T-helper 2 cell treated with Interferon-gamma antibody and Interleukin-4, amounts not matched to agents 5 μg/mL and 100 μg/mL, for 36 hours (primary cell): Measurements from ENCODE around the gene SMARCD3.

ENCODE experiments used
- DNase-seq: peaks from one replicate; pipeline ENCODE4 v3.0.0; 2021; ENCODE audit warnings: low spot score
- H3K27ac Mint-ChIP-seq: one replicate; pipeline ENCODE4 v1.8.0; 2021; ENCODE audit warnings: mild to moderate bottlenecking, mixed read lengths
- H3K27me3 Mint-ChIP-seq: one replicate; pipeline ENCODE4 v1.8.0; 2021; ENCODE audit warnings: low read depth, mixed read lengths
- H3K36me3 Mint-ChIP-seq: one replicate; pipeline ENCODE4 v1.8.0; 2021; ENCODE audit warnings: low read depth, mixed read lengths
- H3K4me1 Mint-ChIP-seq: one replicate; pipeline ENCODE4 v1.8.0; 2021; ENCODE audit warnings: low read depth, mixed read lengths
- H3K4me3 Mint-ChIP-seq: one replicate; pipeline ENCODE4 v1.8.0; 2022; ENCODE audit warnings: mild to moderate bottlenecking, moderate library complexity, mixed read lengths
- H3K9me3 Mint-ChIP-seq: one replicate; pipeline ENCODE4 v1.8.0; 2021; ENCODE audit warnings: mixed read lengths

SMARCD3 gene

GRCh38 chr7:151276666-151277590 lies 28.4 kb upstream of the SMARCD3 start:
- H3K36me3 Mint-ChIP-seq, result no peaks in the 10 kb centered on the region
- peaks cover 11% of the 10 kb centered on the region for H3K4me1 Mint-ChIP-seq
- H3K27me3 Mint-ChIP-seq, result peaks cover 8% of the 10 kb centered on the region
- H3K9me3 Mint-ChIP-seq, result no peaks in the 10 kb centered on the region
- peak overlapping the region; percentile 74 for H3K4me3 Mint-ChIP-seq
- H3K27ac Mint-ChIP-seq, result no peak overlapping the region
- DNase-seq, result peak; percentile 68

DNA sequence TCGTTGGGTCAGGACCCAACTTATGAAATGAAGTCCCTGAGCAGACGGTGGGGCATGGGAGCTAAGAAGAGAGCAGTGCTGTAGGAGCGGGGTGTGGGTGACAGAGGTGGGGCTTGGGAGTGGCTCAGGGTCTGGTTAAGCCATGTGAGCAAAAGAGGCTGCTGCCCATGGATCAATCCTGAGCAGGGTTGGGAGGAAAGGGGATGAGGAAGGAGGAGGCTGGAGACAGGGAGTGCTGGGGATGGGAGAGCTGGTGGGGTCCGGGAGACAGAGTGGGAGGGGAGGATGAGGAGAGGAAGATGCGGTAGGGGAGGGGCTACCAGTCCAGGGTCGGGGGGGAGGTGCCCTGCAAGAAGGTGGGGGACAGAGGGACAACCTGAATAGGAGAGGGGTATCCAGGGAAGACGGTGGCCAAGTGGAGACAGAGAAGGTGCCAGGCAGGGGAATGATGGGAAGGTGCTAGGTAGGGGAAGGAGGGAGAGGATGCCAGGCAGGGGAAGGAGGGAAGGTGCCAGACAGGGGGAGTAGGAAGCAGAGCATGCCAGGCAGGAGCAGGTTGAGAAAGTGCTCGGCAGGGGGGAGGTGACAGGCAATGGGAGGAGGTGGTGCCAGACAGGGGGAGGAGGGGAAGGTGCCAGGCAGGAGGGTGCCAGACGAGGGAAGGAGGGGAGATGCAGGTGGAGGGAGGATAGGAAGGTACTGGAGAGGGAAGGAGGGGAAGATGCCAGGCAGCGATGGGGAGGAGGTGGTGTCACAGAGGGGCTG lies 27.5 kb upstream of the SMARCD3 start:
- Mint-ChIP-seq H3K27ac (peak overlapping the region; percentile 45), H3K27me3 (peaks cover 4% of the 10 kb centered on the region), H3K4me3 (peak overlapping the region; percentile 52), H3K9me3 (no peaks in the 10 kb centered on the region), H3K36me3 (no peaks in the 10 kb centered on the region), H3K4me1 (peaks cover 11% of the 10 kb centered on the region)
- DNase-seq, result no peak

DNA sequence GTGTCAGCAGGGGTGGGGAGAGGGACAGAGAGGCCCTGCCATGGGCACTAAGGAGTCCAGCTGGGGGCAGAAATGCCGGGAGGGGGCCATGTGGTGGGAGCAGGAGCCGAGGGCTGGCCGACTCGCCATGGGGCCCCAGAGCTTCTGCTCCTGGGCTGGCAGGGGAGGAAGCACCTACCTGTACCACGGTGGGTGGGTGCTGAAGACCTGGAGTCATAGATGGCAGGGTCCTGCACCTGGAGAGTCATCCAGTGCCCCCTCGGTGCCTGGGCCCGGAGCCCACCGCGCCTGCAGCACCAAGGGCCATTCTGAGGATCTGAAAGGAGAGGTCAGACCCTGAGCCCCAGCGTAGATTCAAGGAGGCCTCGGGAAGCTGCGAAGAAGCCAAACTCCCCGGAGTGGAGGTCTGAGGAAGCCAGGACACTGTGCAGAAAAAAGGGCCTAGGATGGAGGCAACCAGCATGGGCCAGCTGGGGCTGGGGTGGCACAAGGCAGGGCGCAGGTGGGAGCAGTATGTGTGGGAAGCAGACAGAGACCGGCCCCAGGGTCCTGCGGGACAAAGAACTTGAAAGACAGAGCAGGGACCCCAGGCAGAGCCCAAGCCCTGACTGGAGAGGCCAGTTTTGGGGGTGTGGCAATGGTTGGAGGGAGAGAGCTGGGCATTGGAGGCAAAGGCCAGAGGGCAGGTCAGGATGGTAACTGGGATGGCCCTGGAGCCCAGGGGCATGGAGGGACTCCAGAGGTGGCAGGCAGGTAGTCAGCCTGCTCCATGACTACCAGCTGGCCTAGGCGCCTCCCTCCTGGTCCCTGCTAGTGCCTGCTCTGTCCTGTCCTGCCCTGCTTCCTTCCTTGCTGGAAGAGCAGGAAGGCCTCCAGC lies 26.7 kb upstream of the SMARCD3 start:
- H3K4me3 Mint-ChIP-seq, result peak overlapping the region; percentile 56
- H3K4me1 Mint-ChIP-seq, result peaks cover 11% of the 10 kb centered on the region
- no peaks in the 10 kb centered on the region for H3K9me3 Mint-ChIP-seq
- H3K36me3 Mint-ChIP-seq, result no peaks in the 10 kb centered on the region
- no peak for DNase-seq
- H3K27ac Mint-ChIP-seq, result peak overlapping the region; percentile 29
- peaks cover 2% of the 10 kb centered on the region for H3K27me3 Mint-ChIP-seq

- no peaks in the 10 kb centered on the region for H3K36me3 Mint-ChIP-seq
- no peaks in the 10 kb centered on the region for H3K9me3 Mint-ChIP-seq
- peak overlapping the region; percentile 6 for H3K4me3 Mint-ChIP-seq
- DNase-seq, result no peak
- peaks cover 11% of the 10 kb centered on the region for H3K4me1 Mint-ChIP-seq
- H3K27me3 Mint-ChIP-seq, result peaks cover 2% of the 10 kb centered on the region
- H3K27ac Mint-ChIP-seq, result no peak overlapping the region
Measured at GRCh38 chr7:151274396-151274795, 25.9 kb upstream of the SMARCD3 start.

DNA sequence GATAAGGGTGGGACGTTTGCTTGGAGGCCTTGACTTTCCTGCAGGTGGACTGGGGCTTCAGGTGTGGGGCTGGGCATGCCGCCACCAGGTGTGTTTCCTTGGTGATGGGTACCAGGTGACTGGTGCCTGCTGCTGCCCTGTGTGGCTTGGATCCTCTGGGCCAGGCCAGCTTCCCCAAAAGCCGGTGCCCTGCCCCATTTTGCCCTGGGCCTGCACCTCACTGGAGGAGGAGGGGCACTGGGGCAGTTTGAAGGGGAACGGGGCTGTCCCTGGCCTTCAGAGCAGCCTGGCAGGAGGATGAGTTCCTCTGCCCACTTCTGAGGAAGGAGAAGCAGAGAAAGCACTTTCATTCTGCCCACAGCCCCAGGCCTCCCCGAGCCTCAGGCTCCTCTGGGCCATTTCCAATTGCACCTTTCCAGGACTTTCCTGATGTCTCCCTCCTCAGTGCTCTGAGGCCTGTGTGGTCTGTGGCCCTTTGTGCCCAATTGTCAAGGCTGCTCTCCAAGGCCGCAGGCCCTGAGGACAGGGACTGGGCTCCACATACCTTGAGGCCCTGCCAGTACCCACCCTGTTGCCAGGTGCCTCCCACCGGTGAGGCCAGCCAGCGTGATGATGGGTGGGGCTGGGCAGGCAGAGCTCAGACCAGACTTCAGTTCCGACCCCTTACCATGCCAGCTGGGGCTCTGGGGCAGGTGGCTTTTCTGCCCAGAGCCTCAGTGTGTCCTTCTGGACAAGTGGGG lies 25.3 kb upstream of the SMARCD3 start:
- DNase-seq, result no peak
- no peaks in the 10 kb centered on the region for H3K9me3 Mint-ChIP-seq
- peaks cover 2% of the 10 kb centered on the region for H3K27me3 Mint-ChIP-seq
- no peak overlapping the region for H3K4me3 Mint-ChIP-seq
- H3K4me1 Mint-ChIP-seq, result peaks cover 11% of the 10 kb centered on the region
- no peak overlapping the region for H3K27ac Mint-ChIP-seq
- no peaks in the 10 kb centered on the region for H3K36me3 Mint-ChIP-seq

GRCh38 chr7:151272877-151273276 lies 24.4 kb upstream of the SMARCD3 start:
- H3K9me3 Mint-ChIP-seq, result no peaks in the 10 kb centered on the region
- no peak overlapping the region for H3K27ac Mint-ChIP-seq
- H3K4me3 Mint-ChIP-seq, result no peak overlapping the region
- H3K27me3 Mint-ChIP-seq, result no peaks in the 10 kb centered on the region
- H3K4me1 Mint-ChIP-seq, result peaks cover 11% of the 10 kb centered on the region
- H3K36me3 Mint-ChIP-seq, result no peaks in the 10 kb centered on the region
- no peak for DNase-seq

GRCh38 chr7:151272405-151272804 lies 23.9 kb upstream of the SMARCD3 start:
- H3K27ac Mint-ChIP-seq, result no peak overlapping the region
- no peak overlapping the region for H3K4me3 Mint-ChIP-seq
- H3K36me3 Mint-ChIP-seq, result no peaks in the 10 kb centered on the region
- H3K9me3 Mint-ChIP-seq, result no peaks in the 10 kb centered on the region
- H3K27me3 Mint-ChIP-seq, result no peaks in the 10 kb centered on the region
- DNase-seq, result no peak
- H3K4me1 Mint-ChIP-seq, result peaks cover 9% of the 10 kb centered on the region

- H3K36me3 Mint-ChIP-seq, result no peaks in the 10 kb centered on the region
- H3K4me1 Mint-ChIP-seq, result peaks cover 6% of the 10 kb centered on the region
- H3K9me3 Mint-ChIP-seq, result no peaks in the 10 kb centered on the region
- H3K27ac Mint-ChIP-seq, result no peak overlapping the region
- no peaks in the 10 kb centered on the region for H3K27me3 Mint-ChIP-seq
- DNase-seq, result no peak
- H3K4me3 Mint-ChIP-seq, result no peak overlapping the region
Measured at GRCh38 chr7:151271699-151272355, 23.3 kb upstream of the SMARCD3 start.

DNA sequence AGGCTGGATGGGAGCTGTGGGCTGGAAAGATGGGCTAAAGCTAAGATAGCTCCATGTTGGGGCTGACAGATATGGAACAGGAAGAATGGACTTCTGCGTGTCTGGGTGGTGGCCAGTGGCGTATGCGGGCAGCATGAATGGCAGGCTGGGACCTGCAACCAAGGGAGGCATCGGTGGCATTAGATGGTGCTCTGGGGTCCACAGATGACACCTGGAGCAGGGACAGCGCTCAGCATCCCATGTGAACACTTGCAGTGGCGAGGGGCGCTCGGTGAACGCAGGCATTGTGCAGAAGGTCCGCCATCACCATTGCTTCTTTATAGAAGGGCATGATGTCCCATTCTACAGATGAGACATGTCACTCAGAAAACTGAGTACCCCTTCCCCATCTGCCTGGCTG lies 21.0 kb upstream of the SMARCD3 start:
- Mint-ChIP-seq H3K36me3 (no peaks in the 10 kb centered on the region), H3K27ac (no peak overlapping the region), H3K4me3 (no peak overlapping the region), H3K4me1 (peaks cover 6% of the 10 kb centered on the region), H3K9me3 (no peaks in the 10 kb centered on the region), H3K27me3 (no peaks in the 10 kb centered on the region)
- no peak for DNase-seq

GRCh38 chr7:151265351-151265931 lies 16.9 kb upstream of the SMARCD3 start:
- Mint-ChIP-seq H3K4me3 (no peak overlapping the region), H3K4me1 (no peaks in the 10 kb centered on the region), H3K9me3 (no peaks in the 10 kb centered on the region), H3K27ac (no peak overlapping the region), H3K36me3 (no peaks in the 10 kb centered on the region), H3K27me3 (peaks cover 3% of the 10 kb centered on the region)
- DNase-seq, result no peak

GRCh38 chr7:151264615-151265014 lies 16.1 kb upstream of the SMARCD3 start:
- DNase-seq, result no peak
- Mint-ChIP-seq H3K27me3 (peaks cover 3% of the 10 kb centered on the region), H3K36me3 (no peaks in the 10 kb centered on the region), H3K4me1 (no peaks in the 10 kb centered on the region), H3K9me3 (no peaks in the 10 kb centered on the region), H3K4me3 (no peak overlapping the region), H3K27ac (no peak overlapping the region)

DNA sequence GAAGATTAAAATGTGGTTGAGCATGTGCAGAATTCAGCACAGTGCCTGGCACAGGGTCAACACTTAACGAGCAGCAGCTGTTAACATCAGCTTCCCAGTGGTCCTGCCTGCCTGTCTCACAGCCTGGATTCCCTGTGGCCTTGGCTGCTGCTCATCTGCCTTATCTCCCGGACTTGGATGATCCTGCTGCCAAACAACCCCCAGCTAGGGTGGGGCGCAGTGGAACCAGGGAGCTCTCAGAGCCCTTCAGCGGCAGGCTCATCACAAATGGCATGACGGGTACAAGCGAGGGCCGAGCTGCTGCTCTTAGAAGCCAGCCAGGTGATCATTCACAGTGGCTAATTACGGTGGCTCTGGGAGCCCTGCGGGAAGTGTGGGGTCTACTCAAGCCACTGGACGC lies 13.0 kb upstream of the SMARCD3 start:
- Mint-ChIP-seq H3K9me3 (no peaks in the 10 kb centered on the region), H3K27me3 (peaks cover 21% of the 10 kb centered on the region), H3K36me3 (no peaks in the 10 kb centered on the region), H3K4me1 (no peaks in the 10 kb centered on the region), H3K27ac (no peak overlapping the region), H3K4me3 (no peak overlapping the region)
- no peak for DNase-seq
